Peyer's patch (tissue), 4 donors: ENCODE data around the gene STX1B. TPM values are rescaled to one million over a fixed set of nuclear protein-coding genes. Genes with fewer than 3 reads are reported as not detected.

Experiments
- DNase-seq, 3 donors: peaks; one replicate each; pipeline ENCODE4 v3.0.0-alpha.2; 2017 to 2019
- H3K27ac ChIP-seq, 4 donors: fragments of 200-600 bp; sonication (generic); one replicate each; pipeline ENCODE4 v1.5.1; 2016 to 2019
- H3K27me3 ChIP-seq, 2 donors: fragments of 200-600 bp; sonication (generic); one replicate each; pipeline ENCODE4 v1.5.1; 2019
- H3K36me3 ChIP-seq, 3 donors: fragments of 200-600 bp; sonication (generic); one replicate each; pipeline ENCODE4 v1.5.1; 2016 to 2019
- H3K4me1 ChIP-seq, 4 donors: fragments of 200-600 bp; sonication (generic); one replicate each; pipeline ENCODE4 v1.5.1; 2016 to 2019
- H3K4me3 ChIP-seq, 4 donors: fragments of 200-600 bp; sonication (generic); 1 replicate in 3 of 4; 2 replicates in 1 of 4; pipeline ENCODE4 v1.5.1; 2016 to 2019; ENCODE audit warnings: mild to moderate bottlenecking in 1 of 4
- H3K9me3 ChIP-seq, 4 donors: fragments of 200-600 bp; sonication (generic); one replicate each; pipeline ENCODE4 v1.5.1; 2016 to 2019; ENCODE audit warnings: mild to moderate bottlenecking in 1 of 4
- CTCF ChIP-seq, 6 experiments: fragments of 450-650 bp in 4 of 6; fragments of 200-600 bp in 2 of 6; sonication (generic) in 1 of 6; IDR thresholded peaks; one replicate each; pipeline ENCODE4 v1.5.1; 2017 to 2019; ENCODE audit warnings: antibody characterized with exemption in 6 of 6, mild to moderate bottlenecking in 3 of 6, moderate library complexity in 1 of 6
- POLR2A ChIP-seq, 2 donors: fragments of 450-650 bp; IDR thresholded peaks; one replicate each; pipeline ENCODE4 v1.5.1; 2017; ENCODE audit warnings: antibody characterized with exemption in 2 of 2, mild to moderate bottlenecking in 2 of 2, moderate library complexity in 2 of 2
- total RNA-seq, 4 donors: library from RNA; depleted of rRNA; stranded (reverse); fragments of >200 nt; gene quantifications; one replicate each; pipeline ENCODE4 v1.1.0, GENCODE V29; 2016

The STX1B gene
- 1 to 10 TPM in 2 of 4 donors, under 1 TPM in 1, not detected in 1; 0.18 to 1.3 (median 1.0) TPM for total RNA-seq

- H3K4me3 ChIP-seq: peak within 1 kb of the TSS in 2 of 4 donors; percentile 27 to 28
Measured at GRCh38 chr16:31010585-31011325, at the start of gene STX1B. STX1B (minus strand) TSS chr16:31010638; CDS start chr16:31010396, 242 bp downstream.

GRCh38 chr16:31055613-31056012 is 45.2 kb upstream of the STX1B start:
- no peak for TF ChIP-seq POLR2A (IDR thresholded peaks at IDR 0.05)
- TF ChIP-seq CTCF (IDR thresholded peaks at IDR 0.05): no peak
- no peak overlapping the region for H3K27ac ChIP-seq
- no peaks in the 10 kb centered on the region for H3K36me3 ChIP-seq
- no peak overlapping the region for H3K4me3 ChIP-seq
- H3K9me3 ChIP-seq: no peaks in the 10 kb centered on the region
- H3K4me1 ChIP-seq: peaks cover 0 to 4% (median 0%) of the 10 kb centered on the region in 4 donors
- DNase-seq: no peak
- no peaks in the 10 kb centered on the region for H3K27me3 ChIP-seq

More at GRCh38 chr16:31010585-31011325, at the start of gene STX1B:
- TF ChIP-seq CTCF (IDR thresholded peaks at IDR 0.05) (no peak), POLR2A (IDR thresholded peaks at IDR 0.05) (no peak)
- Histone ChIP-seq H3K27me3 (peaks cover 0 to 15% of the 10 kb centered on the region in 2 donors), H3K27ac (no peak within 1 kb of the TSS), H3K4me1 (peaks cover 0 to 7% (median 2%) of the 10 kb centered on the region in 4 donors), H3K9me3 (no peaks in the 10 kb centered on the region), H3K36me3 (no peaks in the 10 kb centered on the region)
- peak in 2 of 3 donors; percentile 21 to 57 for DNase-seq

GRCh38 chr16:31052114-31052513 is 41.7 kb upstream of the STX1B start:
- Histone ChIP-seq H3K4me1 (peaks cover 0 to 4% (median 0%) of the 10 kb centered on the region in 4 donors), H3K4me3 (no peak overlapping the region), H3K36me3 (no peaks in the 10 kb centered on the region), H3K27ac (peak overlapping the region in 1 of 4 donors; percentile 65), H3K27me3 (no peaks in the 10 kb centered on the region), H3K9me3 (no peaks in the 10 kb centered on the region)
- TF ChIP-seq CTCF (IDR thresholded peaks at IDR 0.05): no peak
- no peak for TF ChIP-seq POLR2A (IDR thresholded peaks at IDR 0.05)
- DNase-seq: peak in 2 of 3 donors; percentile 58 to 78

GRCh38 chr16:31050280-31051030 is 40.0 kb upstream of the STX1B start:
- Histone ChIP-seq H3K9me3 (no peaks in the 10 kb centered on the region), H3K4me1 (peaks cover 0 to 4% (median 0%) of the 10 kb centered on the region in 4 donors), H3K4me3 (no peak overlapping the region), H3K36me3 (no peaks in the 10 kb centered on the region), H3K27me3 (no peaks in the 10 kb centered on the region), H3K27ac (no peak overlapping the region)
- DNase-seq: no peak
- TF ChIP-seq CTCF (IDR thresholded peaks at IDR 0.05): no peak

GRCh38 chr16:31043898-31044481 is 33.6 kb upstream of the STX1B start:
- Histone ChIP-seq H3K4me3 (no peak overlapping the region), H3K4me1 (peaks cover 0 to 13% (median 0%) of the 10 kb centered on the region in 4 donors), H3K9me3 (no peaks in the 10 kb centered on the region), H3K36me3 (peaks cover 0 to 22% (median 2%) of the 10 kb centered on the region in 3 donors), H3K27me3 (no peaks in the 10 kb centered on the region), H3K27ac (peak overlapping the region in 2 of 4 donors; percentile 58 to 74)
- no peak for DNase-seq
- no peak for TF ChIP-seq CTCF (IDR thresholded peaks at IDR 0.05)
- no peak for TF ChIP-seq POLR2A (IDR thresholded peaks at IDR 0.05)
